Progenitor cell of endocrine pancreas (in vitro differentiated cells): ENCODE data around the gene IMPG1. TPM values are rescaled to one million over a fixed set of nuclear protein-coding genes. Genes with fewer than 3 reads are reported as not detected.

ENCODE experiments used
- DNase-seq: peaks from one replicate; pipeline ENCODE4 v3.0.0; 2021; ENCODE audit warnings: low spot score; ENCODE audit not compliant: unreplicated experiment
- H3K27ac Mint-ChIP-seq: 2 replicates; pipeline ENCODE4 v1.8.0; 2021; ENCODE audit warnings: mild to moderate bottlenecking, moderate library complexity, mixed read lengths
- H3K27me3 Mint-ChIP-seq: 2 replicates; pipeline ENCODE4 v1.8.0; 2021; ENCODE audit warnings: mixed read lengths
- H3K36me3 Mint-ChIP-seq: 2 replicates; pipeline ENCODE4 v1.8.0; 2022; ENCODE audit warnings: mixed read lengths; ENCODE audit not compliant: insufficient read depth
- H3K4me1 Mint-ChIP-seq: 2 replicates; pipeline ENCODE4 v1.8.0; 2021; ENCODE audit warnings: low read depth, mixed read lengths
- H3K4me3 Mint-ChIP-seq: 2 replicates; pipeline ENCODE4 v1.8.0; 2021; ENCODE audit warnings: low read depth, mild to moderate bottlenecking, moderate library complexity, mixed read lengths
- H3K9me3 Mint-ChIP-seq: 2 replicates; pipeline ENCODE4 v1.8.0; 2021; ENCODE audit warnings: low read depth, mixed read lengths
- CTCF ChIP-seq: fragments of 200-600 bp; sonication (generic); IDR thresholded peaks from one replicate; pipeline ENCODE4 v1.5.0; 2021; ENCODE audit warnings: antibody characterized with exemption, mild to moderate bottlenecking; ENCODE audit not compliant: unreplicated experiment
- total RNA-seq: library from RNA; stranded (reverse); gene quantifications from 2 replicates; pipeline ENCODE4 v1.2.1, GENCODE V29; 2021

Gene IMPG1
- total RNA-seq, 1 donor from 2014 or later, result not detected

DNA sequence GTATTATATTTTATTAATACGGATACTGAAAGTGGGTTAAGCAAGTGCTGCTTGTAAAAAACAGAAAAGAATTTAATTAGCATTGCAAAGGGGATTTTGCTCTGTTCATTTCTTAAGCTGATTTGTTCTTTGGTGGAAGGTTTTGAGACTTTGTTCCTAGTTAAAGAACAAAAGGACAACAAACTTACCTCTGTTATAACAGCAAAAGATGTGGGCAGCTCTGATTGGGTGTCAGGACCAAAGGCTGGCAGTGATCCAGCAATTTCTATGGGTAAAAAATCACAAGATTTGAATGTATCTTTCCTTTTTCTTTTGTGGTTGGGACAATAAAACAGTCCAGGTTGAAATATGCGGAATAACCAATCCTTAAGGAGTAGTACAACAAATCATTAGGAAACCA, 68.8 kb downstream of the IMPG1 start:
- TF ChIP-seq CTCF, result no peak
- H3K9me3 Mint-ChIP-seq, result no peaks in the 10 kb centered on the region
- DNase-seq, result no peak
- H3K36me3 Mint-ChIP-seq, result no peaks in the 10 kb centered on the region
- no peak overlapping the region for H3K4me3 Mint-ChIP-seq
- H3K27ac Mint-ChIP-seq, result no peak overlapping the region
- no peaks in the 10 kb centered on the region for H3K4me1 Mint-ChIP-seq
- H3K27me3 Mint-ChIP-seq, result no peaks in the 10 kb centered on the region

- Mint-ChIP-seq H3K27me3 (no peaks in the 10 kb centered on the region), H3K4me3 (no peak overlapping the region), H3K9me3 (no peaks in the 10 kb centered on the region), H3K36me3 (no peaks in the 10 kb centered on the region), H3K27ac (no peak overlapping the region), H3K4me1 (no peaks in the 10 kb centered on the region)
- TF ChIP-seq CTCF, result no peak
- no peak for DNase-seq
Measured at GRCh38 chr6:76003113-76003512, 69.3 kb downstream of the IMPG1 start.

GRCh38 chr6:76000629-76001028, 71.8 kb downstream of the IMPG1 start:
- no peaks in the 10 kb centered on the region for H3K9me3 Mint-ChIP-seq
- H3K27me3 Mint-ChIP-seq, result no peaks in the 10 kb centered on the region
- TF ChIP-seq CTCF, result no peak
- no peak overlapping the region for H3K4me3 Mint-ChIP-seq
- H3K36me3 Mint-ChIP-seq, result no peaks in the 10 kb centered on the region
- H3K27ac Mint-ChIP-seq, result no peak overlapping the region
- no peak for DNase-seq
- H3K4me1 Mint-ChIP-seq, result no peaks in the 10 kb centered on the region

DNA sequence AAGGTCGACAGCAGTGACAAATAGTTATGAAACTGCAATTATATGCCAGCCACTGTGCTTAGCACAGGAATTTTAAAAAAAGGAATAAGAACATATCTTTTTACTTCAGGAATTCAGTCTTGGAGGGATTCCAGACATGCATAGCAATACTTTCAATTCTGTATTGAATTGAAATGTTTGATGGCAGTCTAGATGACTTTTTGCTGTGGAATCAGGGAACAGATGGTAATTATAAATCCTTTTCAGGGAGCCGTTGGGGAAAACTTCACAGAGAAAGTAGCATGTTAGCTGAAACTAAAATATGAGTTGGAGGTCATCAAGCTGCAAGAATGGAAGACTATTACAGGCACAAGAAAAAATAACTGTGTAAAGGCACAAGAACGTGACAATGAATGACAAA, 74.8 kb downstream of the IMPG1 start:
- Mint-ChIP-seq H3K9me3 (no peaks in the 10 kb centered on the region), H3K4me1 (peaks cover 2% of the 10 kb centered on the region), H3K27me3 (peaks cover 3% of the 10 kb centered on the region), H3K36me3 (no peaks in the 10 kb centered on the region), H3K27ac (no peak overlapping the region), H3K4me3 (no peak overlapping the region)
- no peak for TF ChIP-seq CTCF
- no peak for DNase-seq

- no peaks in the 10 kb centered on the region for H3K9me3 Mint-ChIP-seq
- peaks cover 3% of the 10 kb centered on the region for H3K27me3 Mint-ChIP-seq
- H3K4me1 Mint-ChIP-seq, result peaks cover 2% of the 10 kb centered on the region
- DNase-seq, result no peak
- H3K36me3 Mint-ChIP-seq, result no peaks in the 10 kb centered on the region
- H3K4me3 Mint-ChIP-seq, result no peak overlapping the region
- TF ChIP-seq CTCF, result no peak
- H3K27ac Mint-ChIP-seq, result no peak overlapping the region
Measured at GRCh38 chr6:75993236-75994162, 79.0 kb downstream of the IMPG1 start.
